Caco-2 (cell line): ENCODE data around the gene SPESP1. TPM values are rescaled to one million over a fixed set of nuclear protein-coding genes. Genes with fewer than 3 reads are reported as not detected.

Experiments used
- BruUV-seq: library from RNA; stranded (reverse); fragments of 400-500 nt; replicated peaks from 2 replicates; lab custom pipeline; 2021; lab: Mats Ljungman, UMichigan
- CTCF ChIA-PET: fragments of 300-600 bp; sonication (Branson Sonifier 250); formaldehyde crosslinking; loops from one replicate; lab custom pipeline; 2022; ENCODE audit warnings: antibody characterized with exemption; lab: Charles Lee
- POLR2A ChIA-PET: fragments of 300-600 bp; sonication (Branson Sonifier 250); formaldehyde crosslinking; loops from one replicate; lab custom pipeline; 2022; ENCODE audit warnings: antibody characterized with exemption; lab: Charles Lee
- DNase-seq, 2 experiments: peaks; one replicate each; pipeline versions ENCODE4 v3.0.0 to v3.0.0-alpha.2; 2020 to 2022
- H3K27me3 ChIP-seq: replicated peaks from 2 replicates; pipeline ENCODE4 v1.6.0; 2011; ENCODE audit warnings: low read length; ENCODE audit not compliant: control insufficient read depth, insufficient read depth
- H3K36me3 ChIP-seq: 2 replicates; pipeline ENCODE4 v1.5.1; 2011; ENCODE audit warnings: low read length; ENCODE audit not compliant: control insufficient read depth, insufficient read depth
- H3K4me1 ChIP-seq: fragments of 250-450 bp; sonication (Bioruptor Pico); 2 replicates; pipeline ENCODE4 v1.5.1; 2020; ENCODE audit warnings: mild to moderate bottlenecking
- H3K4me3 ChIP-seq: 2 replicates; pipeline ENCODE4 v1.5.1; 2011; ENCODE audit warnings: low read depth, mild to moderate bottlenecking, control low read depth, low read length
- H3K9me3 ChIP-seq: fragments of 250-450 bp; sonication (Bioruptor Pico); 2 replicates; pipeline ENCODE4 v1.5.1; 2020; ENCODE audit warnings: mild to moderate bottlenecking, moderate library complexity
- H3K27ac Mint-ChIP-seq: one replicate; pipeline ENCODE4 v1.8.0; 2022; ENCODE audit warnings: mixed read lengths; ENCODE audit not compliant: unreplicated experiment
- H3K27me3 Mint-ChIP-seq: one replicate; pipeline ENCODE4 v1.8.0; 2022; ENCODE audit warnings: mixed read lengths; ENCODE audit not compliant: insufficient read depth, unreplicated experiment
- H3K36me3 Mint-ChIP-seq: one replicate; pipeline ENCODE4 v1.8.0; 2022; ENCODE audit warnings: mild to moderate bottlenecking, mixed read lengths; ENCODE audit not compliant: insufficient read depth, unreplicated experiment
- H3K4me1 Mint-ChIP-seq: one replicate; pipeline ENCODE4 v1.8.0; 2022; ENCODE audit warnings: low read depth, mixed read lengths; ENCODE audit not compliant: unreplicated experiment
- H3K4me3 Mint-ChIP-seq: one replicate; pipeline ENCODE4 v1.8.0; 2022; ENCODE audit warnings: mild to moderate bottlenecking, moderate library complexity, mixed read lengths; ENCODE audit not compliant: unreplicated experiment
- H3K9me3 Mint-ChIP-seq: one replicate; pipeline ENCODE4 v1.8.0; 2022; ENCODE audit warnings: mixed read lengths; ENCODE audit not compliant: unreplicated experiment
- CTCF ChIP-seq, 2 experiments: fragments of 200-600 bp in 1 of 2; IDR thresholded peaks; 1 replicate in 1 of 2; 2 replicates in 1 of 2; pipeline versions ENCODE4 v1.5.1 to v1.8.0; 2011 to 2022; ENCODE audit warnings: antibody characterized with exemption in 1 of 2, control low read depth in 1 of 2, inconsistent platforms in 1 of 2, low read depth in 1 of 2, low read length in 1 of 2, mild to moderate bottlenecking in 1 of 2, moderate library complexity in 1 of 2; ENCODE audit not compliant: insufficient read depth in 1 of 2, severe bottlenecking in 1 of 2, unreplicated experiment in 1 of 2
- intact Hi-C: fragments of 100-400 bp; cut with micrococcal nuclease; formaldehyde crosslinking; loops from one replicate; pipeline ENCODE4 v1.10.0; 2022; ENCODE audit not compliant: unreplicated experiment
- total RNA-seq: library from RNA; stranded (reverse); gene quantifications from 2 replicates; pipeline ENCODE4 v1.2.3, GENCODE V29; 2022

The SPESP1 gene
- total RNA-seq, 1 experiment from 2014 or later = not detected

GRCh38 chr15:68979006-68979405, 48.7 kb downstream of the SPESP1 start:
- no peak overlapping the region for H3K4me3 ChIP-seq
- no peak for DNase-seq
- Mint-ChIP-seq H3K36me3 (no peaks in the 10 kb centered on the region), H3K4me3 (no peak overlapping the region), H3K9me3 (peaks cover 16% of the 10 kb centered on the region), H3K4me1 (peaks cover 10% of the 10 kb centered on the region), H3K27ac (no peak overlapping the region), H3K27me3 (no peaks in the 10 kb centered on the region)
- ChIA-PET CTCF (no interaction called here), POLR2A (no interaction called here)
- H3K27me3 ChIP-seq = no peaks in the 10 kb centered on the region
- H3K4me1 ChIP-seq = peaks cover 12% of the 10 kb centered on the region
- TF ChIP-seq CTCF (IDR thresholded peaks at IDR 0.05; ENCODE audit: insufficient read depth in 1 of 2, low read depth in 1 of 2, low read length in 1 of 2, severe bottlenecking in 1 of 2, unreplicated experiment in 1 of 2) = no peak
- H3K36me3 ChIP-seq = no peaks in the 10 kb centered on the region
- intact Hi-C loops = no loop called here
- H3K9me3 ChIP-seq = peaks cover 5% of the 10 kb centered on the region; the same call in 1 of the 2 replicates
- no TSS peak for BruUV-seq

- intact Hi-C loops = no loop called here
- Mint-ChIP-seq H3K36me3 (no peaks in the 10 kb centered on the region), H3K4me1 (peaks cover 11% of the 10 kb centered on the region), H3K27ac (no peak overlapping the region), H3K27me3 (no peaks in the 10 kb centered on the region), H3K9me3 (peaks cover 16% of the 10 kb centered on the region), H3K4me3 (no peak overlapping the region)
- Histone ChIP-seq H3K4me3 (no peak overlapping the region), H3K4me1 (peaks cover 20% of the 10 kb centered on the region), H3K36me3 (no peaks in the 10 kb centered on the region), H3K9me3 (peaks cover 5% of the 10 kb centered on the region; the same call in 1 of the 2 replicates), H3K27me3 (no peaks in the 10 kb centered on the region)
- ChIA-PET CTCF (no interaction called here), POLR2A (no interaction called here)
- no peak for DNase-seq
- BruUV-seq = no TSS peak
- TF ChIP-seq CTCF (IDR thresholded peaks at IDR 0.05; ENCODE audit: insufficient read depth in 1 of 2, low read depth in 1 of 2, low read length in 1 of 2, severe bottlenecking in 1 of 2, unreplicated experiment in 1 of 2) = no peak
Observed at GRCh38 chr15:68979816-68980215, 49.5 kb downstream of the SPESP1 start.

GRCh38 chr15:68980786-68981185, 50.5 kb downstream of the SPESP1 start:
- H3K4me3 ChIP-seq = no peak overlapping the region
- ChIA-PET CTCF (interaction anchor here (0.5 kb wide), 1 partner anchor 307 kb away, joined by 3 read pairs; no protein-coding TSS in a partner anchor), POLR2A (no interaction called here)
- Mint-ChIP-seq H3K27ac (no peak overlapping the region), H3K4me3 (no peak overlapping the region), H3K27me3 (no peaks in the 10 kb centered on the region), H3K36me3 (no peaks in the 10 kb centered on the region), H3K4me1 (peaks cover 11% of the 10 kb centered on the region), H3K9me3 (peaks cover 16% of the 10 kb centered on the region)
- intact Hi-C loops = no loop called here
- peaks cover 5% of the 10 kb centered on the region; the same call in 1 of the 2 replicates for H3K9me3 ChIP-seq
- TF ChIP-seq CTCF (IDR thresholded peaks at IDR 0.05; ENCODE audit: insufficient read depth in 1 of 2, low read depth in 1 of 2, low read length in 1 of 2, severe bottlenecking in 1 of 2, unreplicated experiment in 1 of 2) = no peak
- no peak for DNase-seq
- H3K4me1 ChIP-seq = peaks cover 24% of the 10 kb centered on the region
- H3K27me3 ChIP-seq = no peaks in the 10 kb centered on the region
- BruUV-seq = no TSS peak
- no peaks in the 10 kb centered on the region for H3K36me3 ChIP-seq
